PC-9 (cell line): ENCODE measurements around the gene ARL11.

ENCODE experiments used
- EZH2 ChIP-seq: fragments of 200-600 bp; sonication (generic); IDR thresholded peaks from 2 replicates; pipeline ENCODE4 v1.8.0; 2017; ENCODE audit warnings: antibody characterized with exemption, low read depth
- TF ChIP-seq, protein P1 (sequence below): fragments of 200-600 bp; sonication (generic); conservative IDR thresholded peaks from 2 replicates; pipeline ENCODE4 v1.6.1; 2017; ENCODE audit warnings: mixed run types, antibody characterized with exemption, mild to moderate bottlenecking, moderate library complexity

GRCh38 chr13:49624229-49624628 is 4.1 kb upstream of the ARL11 start:
- TF ChIP-seq, protein P1, sequence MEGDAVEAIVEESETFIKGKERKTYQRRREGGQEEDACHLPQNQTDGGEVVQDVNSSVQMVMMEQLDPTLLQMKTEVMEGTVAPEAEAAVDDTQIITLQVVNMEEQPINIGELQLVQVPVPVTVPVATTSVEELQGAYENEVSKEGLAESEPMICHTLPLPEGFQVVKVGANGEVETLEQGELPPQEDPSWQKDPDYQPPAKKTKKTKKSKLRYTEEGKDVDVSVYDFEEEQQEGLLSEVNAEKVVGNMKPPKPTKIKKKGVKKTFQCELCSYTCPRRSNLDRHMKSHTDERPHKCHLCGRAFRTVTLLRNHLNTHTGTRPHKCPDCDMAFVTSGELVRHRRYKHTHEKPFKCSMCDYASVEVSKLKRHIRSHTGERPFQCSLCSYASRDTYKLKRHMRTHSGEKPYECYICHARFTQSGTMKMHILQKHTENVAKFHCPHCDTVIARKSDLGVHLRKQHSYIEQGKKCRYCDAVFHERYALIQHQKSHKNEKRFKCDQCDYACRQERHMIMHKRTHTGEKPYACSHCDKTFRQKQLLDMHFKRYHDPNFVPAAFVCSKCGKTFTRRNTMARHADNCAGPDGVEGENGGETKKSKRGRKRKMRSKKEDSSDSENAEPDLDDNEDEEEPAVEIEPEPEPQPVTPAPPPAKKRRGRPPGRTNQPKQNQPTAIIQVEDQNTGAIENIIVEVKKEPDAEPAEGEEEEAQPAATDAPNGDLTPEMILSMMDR, result no peak
- no peak for TF ChIP-seq EZH2
